ENCODE results near the gene ATP1A2. TPM values are rescaled to one million over a fixed set of nuclear protein-coding genes. Genes with fewer than 3 reads are reported as not detected.

The ATP1A2 gene
- total and polyA plus RNA-seq, 2 of the 8 experiments (the other 6 are each of a cell fraction or from before 2014, with no cell fraction given) = 39.7 to 40.8 TPM

GRCh38 chr1:160186729-160187128 lies 71.2 kb downstream of the ATP1A2 start:
- Histone ChIP-seq H4K8ac (ENCODE audit: extremely low read depth, insufficient read depth, low read length) (no peak overlapping the region), H3K9me3 (ENCODE audit: insufficient read depth in 2 of 2, low read depth in 1 of 2, low read length in 1 of 2) (no peaks in the 10 kb centered on the region), H3K79me2 (ENCODE audit: control insufficient read depth in 1 of 2, insufficient read depth in 2 of 2, low read length in 2 of 2) (no peaks in the 10 kb centered on the region), H2BK15ac (ENCODE audit: low read length) (0 out of 2 replicates have a peak overlapping the region, but pooled peaks have one; percentile 77), H4K91ac (replicated peaks; ENCODE audit: insufficient read length, low read length) (no peak overlapping the region), H3K36me3 (ENCODE audit: control insufficient read depth in 2 of 4, insufficient read depth in 4 of 4, low read length in 3 of 4) (no peaks in the 10 kb centered on the region), H2BK12ac (ENCODE audit: low read depth, low read length) (peak overlapping the region; percentile 77; the same call in 1 of the 2 replicates), H3K4me1 (replicated peaks in 1 of 4; ENCODE audit: control insufficient read depth in 3 of 4, insufficient read depth in 4 of 4, low read length in 3 of 4) (peaks cover 0 to 6% (median 3%) of the 10 kb centered on the region in 4 experiments; a peak in 4 of 7 replicates), H3K23me2 (ENCODE audit: low read depth, low read length) (no peaks in the 10 kb centered on the region), H3K4me2 (ENCODE audit: insufficient read depth in 1 of 2, low read depth in 2 of 2, low read length in 2 of 2) (no peak overlapping the region), H3K9ac (replicated peaks in 1 of 4; ENCODE audit: extremely low read depth in 1 of 4, low read depth in 3 of 4, low read length in 3 of 4) (no peak overlapping the region), H3K27me3 (replicated peaks in 1 of 4; ENCODE audit: control insufficient read depth in 3 of 4, extremely low read depth in 1 of 4, insufficient read depth in 3 of 4, low read length in 3 of 4) (no peaks in the 10 kb centered on the region), H3K14ac (ENCODE audit: insufficient read length) (no peak overlapping the region), H2AK5ac (ENCODE audit: low read depth, low read length) (0 out of 2 replicates have a peak overlapping the region, but pooled peaks have one; percentile 9), H2BK120ac (replicated peaks; ENCODE audit: low read depth, low read length) (no peak overlapping the region), H4K20me1 (replicated peaks in 1 of 2; ENCODE audit: control insufficient read depth in 1 of 2, insufficient read depth in 2 of 2, low read length in 2 of 2) (no peaks in the 10 kb centered on the region), H3K27ac (ENCODE audit: low read depth, low read length) (no peak overlapping the region), H2AFZ (ENCODE audit: low read length) (no peak overlapping the region), H4K5ac (ENCODE audit: insufficient read length, low read depth, low read length) (no peak overlapping the region), H3K23ac (ENCODE audit: insufficient read length) (no peak overlapping the region), H3K18ac (ENCODE audit: extremely low read depth, low read length) (no peak overlapping the region), H3K4ac (replicated peaks; ENCODE audit: insufficient read length, low read depth, low read length) (no peak overlapping the region), H2BK20ac (ENCODE audit: low read length) (0 out of 2 replicates have a peak overlapping the region, but pooled peaks have one; percentile 66), H3K56ac (replicated peaks; ENCODE audit: insufficient read length, low read depth, low read length) (no peak overlapping the region), H3K79me1 (ENCODE audit: low read depth, low read length) (no peaks in the 10 kb centered on the region), H3K4me3 (ENCODE audit: extremely low read depth in 1 of 4, insufficient read depth in 2 of 4, low read depth in 3 of 4, low read length in 4 of 4) (no peak overlapping the region), H2BK5ac (ENCODE audit: low read depth, low read length) (no peak overlapping the region)
- ChIA-PET POLR2A (ENCODE audit: partially characterized antibody) (interaction anchor here (1.1 to 2.4 kb wide), 3 partner anchors 17 to 98 kb away, joined by 3 to 11 read pairs (median 3); partner anchors contain the start of gene PEX19), CTCF (ENCODE audit: partially characterized antibody) (interaction anchor here (0.6 to 8.6 kb wide), 9 partner anchors 9 to 78 kb away, joined by 3 to 195 read pairs (median 8); partner anchors contain the start of gene PEA15)
- 92% methylated on average over 2 of the region's 2 CpGs; no CpG with 5 or more reads in 1 of the 2 experiments for WGBS, 2 experiments (ENCODE audit: extremely low coverage in 1 of 2, insufficient coverage in 1 of 2, insufficient read length in 1 of 2, insufficient replicate concordance in 2 of 2, low coverage in 1 of 2, low lambda C conversion rate in 2 of 2, missing lambda C conversion rate in 1 of 2)
- no peak for DNase-seq (ENCODE audit: low read depth in 1 of 2, low spot score in 2 of 2)
- no peak for FAIRE-seq
- no peak for TF ChIP-seq TAF1 (IDR thresholded peaks at IDR 0.05; ENCODE audit: low read depth, low read length)
- no peak for TF ChIP-seq CHD1 (IDR thresholded peaks at IDR 0.05; ENCODE audit: low read depth, low read length)
- no peak for TF ChIP-seq EZH2 (IDR thresholded peaks at IDR 0.05; ENCODE audit: low read depth, low read length, severe bottlenecking)
- no peak for TF ChIP-seq RXRA (IDR thresholded peaks at IDR 0.05; ENCODE audit: insufficient read depth, low read depth, low read length)
- TF ChIP-seq YY1 (IDR thresholded peaks at IDR 0.05; ENCODE audit: low read depth, low read length) = no peak
- no peak for TF ChIP-seq CBX8 (IDR thresholded peaks at IDR 0.05; ENCODE audit: borderline replicate concordance, low read depth, low read length)
- no peak for TF ChIP-seq SP1 (IDR thresholded peaks at IDR 0.05; ENCODE audit: low read depth, low read length)
- no peak for TF ChIP-seq RBBP5 (IDR thresholded peaks at IDR 0.05; ENCODE audit: borderline replicate concordance, low read depth, low read length)
- no peak for TF ChIP-seq CTCF (IDR thresholded peaks at IDR 0.05; ENCODE audit: control extremely low read depth in 1 of 3, insufficient read depth in 1 of 3, low read depth in 1 of 3, low read length in 3 of 3)
- no peak for TF ChIP-seq MAX (IDR thresholded peaks at IDR 0.05)
- TF ChIP-seq RFX5 (IDR thresholded peaks at IDR 0.05; ENCODE audit: borderline replicate concordance, low read depth, low read length) = no peak
